Stimulated activated CD4-positive, alpha-beta T cell treated with anti-CD3 and anti-CD28 coated beads, Interleukin-4, amount 100 ng/mL, for 48 hours (primary cell): ENCODE results near the gene ST3GAL3.

ENCODE experiments used
- DNase-seq, 2 donors: peaks; one replicate each; pipeline ENCODE4 v3.0.0-alpha.2; 2020; ENCODE audit warnings: low read depth in 2 of 2

The ST3GAL3 gene, protein sequence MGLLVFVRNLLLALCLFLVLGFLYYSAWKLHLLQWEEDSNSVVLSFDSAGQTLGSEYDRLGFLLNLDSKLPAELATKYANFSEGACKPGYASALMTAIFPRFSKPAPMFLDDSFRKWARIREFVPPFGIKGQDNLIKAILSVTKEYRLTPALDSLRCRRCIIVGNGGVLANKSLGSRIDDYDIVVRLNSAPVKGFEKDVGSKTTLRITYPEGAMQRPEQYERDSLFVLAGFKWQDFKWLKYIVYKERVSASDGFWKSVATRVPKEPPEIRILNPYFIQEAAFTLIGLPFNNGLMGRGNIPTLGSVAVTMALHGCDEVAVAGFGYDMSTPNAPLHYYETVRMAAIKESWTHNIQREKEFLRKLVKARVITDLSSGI

DNA sequence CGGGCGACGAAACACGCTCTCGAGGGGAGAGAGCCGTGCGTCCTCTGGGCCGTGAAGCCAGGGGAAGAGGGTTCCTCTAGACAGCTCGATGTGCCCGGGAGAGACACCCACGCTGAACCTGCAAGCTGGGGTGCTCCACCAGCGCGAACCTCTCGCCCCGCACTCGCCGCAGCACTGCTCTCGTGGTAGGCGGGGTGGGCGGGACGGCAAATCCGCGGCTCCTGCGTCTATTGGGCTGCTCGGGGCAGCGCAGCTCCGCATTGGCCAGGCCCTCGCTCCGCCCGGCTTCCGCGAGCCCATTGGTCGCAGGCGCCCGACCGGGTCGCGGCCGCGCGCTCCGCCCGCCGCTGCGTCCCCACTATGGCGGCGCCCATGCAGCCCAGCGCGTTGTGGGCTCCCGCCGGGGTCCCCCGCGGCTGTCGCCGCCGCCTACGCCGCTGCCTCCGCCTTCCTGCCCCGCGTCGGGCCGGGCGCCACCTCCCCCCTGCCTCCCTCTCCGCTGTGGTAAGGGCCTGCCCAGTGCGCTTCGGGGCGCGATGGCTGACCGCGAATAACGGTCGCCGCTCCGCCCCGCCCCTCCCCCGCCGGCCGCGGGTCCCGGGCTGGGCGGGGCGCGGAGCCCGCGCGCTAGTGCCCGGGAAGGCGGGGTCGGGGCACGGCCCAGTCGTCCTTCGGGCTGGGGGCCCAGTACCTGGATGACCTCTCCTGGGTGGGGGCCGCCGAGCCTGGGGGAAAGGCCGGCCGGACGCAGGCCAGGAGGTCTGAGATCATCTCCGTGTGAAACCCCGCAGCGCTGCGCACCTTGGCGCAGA, at the start of gene ST3GAL3:
Gene ST3GAL3, plus strand, starts transcription at position 347 of the 812 bp plus-strand sequence. CDS start 28,727 bp downstream, outside the sequence.
- peak; percentile 90 to 93 for DNase-seq

DNA sequence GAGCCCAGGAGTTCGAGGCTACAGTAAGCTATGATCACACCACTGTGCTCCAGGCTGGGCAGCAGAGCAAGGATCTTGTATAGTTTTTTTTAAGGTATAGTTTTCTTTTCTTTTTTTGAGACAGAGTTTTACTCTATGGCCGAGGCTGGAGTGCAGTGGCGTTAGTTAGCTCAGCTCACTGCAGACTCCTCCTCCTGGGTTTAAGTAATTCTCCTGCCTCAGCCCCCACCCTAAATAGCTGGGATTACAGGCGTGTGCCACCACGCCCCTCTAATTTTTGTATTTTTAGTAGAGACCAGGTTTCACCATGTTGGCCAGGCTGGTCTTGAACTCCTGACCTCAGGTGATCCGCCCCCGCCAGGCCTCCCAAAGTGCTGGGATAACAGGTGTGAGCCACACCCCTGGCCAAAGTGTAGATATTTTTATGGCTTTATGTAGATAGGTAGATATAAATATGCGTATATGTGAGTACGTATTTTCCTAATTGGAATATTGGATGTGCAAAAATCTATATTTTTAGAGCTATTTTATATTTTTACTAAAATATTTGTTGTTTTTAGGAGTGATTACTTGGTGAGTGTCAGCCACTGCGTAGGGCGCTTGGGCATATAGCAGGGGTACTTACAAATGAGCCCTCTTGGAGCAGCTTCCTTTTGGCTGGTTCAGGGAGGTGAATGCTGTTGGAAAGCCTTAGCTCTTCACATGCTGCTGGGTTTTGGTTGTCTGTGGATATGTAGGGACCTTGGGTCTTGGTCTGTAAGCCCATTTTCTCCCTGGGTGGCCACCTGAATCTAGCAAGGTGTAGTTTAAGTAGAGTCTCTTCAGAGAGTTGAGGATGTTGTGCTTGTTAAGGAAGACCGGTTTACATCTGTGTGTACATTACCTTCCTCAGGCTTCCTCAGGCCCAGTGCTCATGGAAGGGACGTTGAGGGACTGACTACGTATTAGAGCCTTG, 47.8 kb upstream of the ST3GAL3 start:
- no peak for DNase-seq

DNA sequence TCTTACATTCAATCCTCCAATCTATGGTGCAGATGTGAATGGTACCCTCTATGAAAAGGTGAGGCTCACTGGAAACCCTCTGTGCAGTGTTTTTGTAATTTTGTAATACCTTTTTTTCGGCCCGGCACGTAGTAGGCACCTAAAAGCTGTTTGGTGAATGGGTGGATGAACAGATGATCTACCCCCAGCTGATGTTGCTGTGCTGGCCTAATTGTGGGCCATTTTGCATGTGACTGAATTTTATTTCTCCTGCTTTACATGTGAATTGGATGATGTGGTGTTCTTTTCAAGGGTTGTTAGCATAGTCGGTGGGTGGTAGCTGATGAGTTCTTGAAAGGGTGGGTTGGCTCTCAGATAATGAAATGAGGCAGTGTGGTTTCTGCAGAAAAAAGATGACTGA, 47.0 kb upstream of the ST3GAL3 start:
- no peak for DNase-seq

DNA sequence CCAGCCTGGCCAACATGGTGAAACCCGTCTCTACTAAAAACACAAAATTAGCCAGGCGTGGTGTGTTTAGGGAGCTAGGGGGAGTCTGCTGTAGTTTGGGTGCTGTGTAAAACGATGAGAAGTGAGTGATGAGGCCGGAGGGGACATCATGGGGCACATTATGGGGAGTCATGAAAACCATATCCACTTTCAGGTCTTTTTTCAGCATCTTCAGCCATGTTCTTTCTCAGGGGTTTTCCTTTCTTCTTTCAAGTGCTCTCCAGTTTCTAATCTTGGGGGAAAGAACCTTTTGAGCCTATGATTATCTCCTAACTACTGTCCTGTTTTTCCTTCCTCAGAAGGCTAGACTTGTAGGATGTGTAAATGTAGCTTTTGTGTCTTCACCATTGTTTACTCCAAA, 43.0 kb upstream of the ST3GAL3 start:
- no peak for DNase-seq

DNA sequence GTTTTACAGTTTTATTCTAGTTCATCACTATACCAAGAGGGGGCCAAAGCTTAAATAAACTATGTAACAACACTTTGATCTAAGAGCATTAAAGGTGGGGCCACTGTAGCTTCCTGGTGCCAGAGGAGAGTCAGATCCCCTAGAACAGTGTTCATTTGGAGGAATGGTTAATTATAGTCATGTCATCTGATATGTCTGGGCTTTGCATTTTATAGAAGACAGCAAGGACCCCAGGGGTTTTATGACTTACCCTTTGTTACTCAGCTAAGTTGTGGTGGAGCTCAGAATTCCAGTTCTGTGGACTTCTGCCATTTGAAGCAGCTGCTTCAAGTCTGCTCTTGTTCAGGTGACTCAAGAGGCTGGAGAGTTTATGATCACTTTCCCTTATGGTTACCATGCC, 40.7 kb upstream of the ST3GAL3 start:
- no peak for DNase-seq

DNA sequence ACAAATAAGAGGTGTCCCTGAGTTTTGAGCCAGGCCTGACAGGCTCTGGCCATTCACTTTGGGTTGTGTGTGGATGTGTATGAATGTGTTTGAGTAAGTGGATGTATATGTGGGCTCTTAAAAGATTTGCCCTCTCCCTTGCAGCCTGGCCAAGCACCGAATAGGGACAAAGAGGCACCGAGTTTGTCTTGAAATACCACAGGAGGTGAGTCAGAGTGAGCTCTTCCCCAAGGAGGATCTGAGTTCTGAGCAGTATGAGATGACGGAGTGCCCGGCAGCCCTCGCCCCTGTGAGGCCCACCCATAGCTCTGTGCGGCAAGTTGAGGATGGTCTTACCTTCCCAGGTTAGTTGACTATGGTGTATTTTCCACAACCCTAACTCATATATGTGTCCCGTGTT, 38.4 kb upstream of the ST3GAL3 start:
- no peak for DNase-seq

DNA sequence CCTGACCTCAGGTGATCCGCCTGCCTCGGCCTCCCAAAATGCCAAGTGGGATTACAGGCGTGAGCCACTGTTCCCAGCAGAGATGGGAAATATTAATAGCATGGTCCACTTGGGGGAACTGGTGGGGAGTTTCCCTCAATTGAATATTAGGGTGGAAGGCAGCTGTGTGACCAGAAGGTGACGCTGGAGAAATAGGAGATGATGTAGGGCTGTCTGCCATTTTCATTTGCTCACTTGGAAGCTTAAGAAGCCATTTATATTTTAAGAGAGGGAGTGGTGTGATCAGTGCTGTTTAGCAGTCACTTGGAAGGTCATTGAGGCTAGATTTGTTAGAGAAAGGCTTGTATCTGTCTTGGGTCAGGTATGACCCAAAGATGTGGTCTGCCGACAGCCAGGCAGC, 37.5 kb upstream of the ST3GAL3 start:
- DNase-seq = no peak

DNA sequence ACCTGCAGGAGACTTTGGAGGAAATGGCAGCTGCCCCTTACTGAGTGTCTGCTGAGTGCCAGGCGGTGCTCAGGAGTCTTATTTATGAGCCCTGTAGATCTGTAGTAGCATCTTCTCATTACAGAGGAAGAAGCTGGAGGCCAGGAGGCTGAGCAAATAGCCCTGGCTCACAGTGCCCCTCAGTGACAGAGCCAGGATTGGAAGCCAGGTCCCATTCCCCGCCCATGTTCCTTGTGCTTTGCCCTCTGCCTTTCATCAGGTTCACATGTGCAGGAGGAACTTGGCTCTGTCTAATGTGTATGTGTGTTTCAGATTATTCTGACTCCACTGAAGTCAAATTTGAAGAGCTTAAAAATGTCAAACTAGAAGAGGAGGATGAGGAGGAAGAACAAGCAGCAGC, 36.1 kb upstream of the ST3GAL3 start:
- no peak for DNase-seq

DNA sequence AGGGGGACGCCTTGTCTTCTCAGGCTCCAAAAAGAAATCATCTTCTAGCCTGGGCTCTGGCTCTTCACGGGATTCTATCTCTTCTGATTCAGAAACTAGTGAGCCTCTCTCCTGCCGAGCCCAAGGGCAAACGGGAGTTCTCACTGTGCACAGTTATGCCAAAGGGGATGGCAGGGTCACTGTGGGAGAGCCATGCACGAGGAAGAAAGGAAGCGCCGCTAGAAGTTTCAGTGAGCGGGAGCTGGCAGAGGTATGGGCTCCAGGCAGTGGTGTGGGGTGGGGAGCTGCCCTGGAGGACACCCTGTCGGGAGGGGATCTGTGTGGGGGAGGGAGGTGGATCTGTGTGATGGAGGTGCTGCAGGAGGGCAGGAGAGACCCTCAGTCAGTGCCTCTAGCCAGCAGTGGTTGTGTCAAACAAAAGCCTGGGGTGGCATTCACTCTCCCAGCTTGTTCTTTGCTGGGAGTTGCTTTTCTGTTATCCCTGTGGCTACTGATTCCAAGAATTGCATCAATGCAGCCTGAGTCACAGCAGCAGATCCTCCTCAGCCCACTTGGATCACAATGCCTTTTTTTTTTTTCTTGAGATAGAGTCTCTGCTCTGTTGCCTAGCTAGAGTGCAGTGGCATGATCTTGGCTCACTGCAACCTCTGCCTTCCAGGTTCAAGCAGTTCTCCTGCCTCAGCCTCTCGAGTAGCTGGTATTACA, 35.6 kb upstream of the ST3GAL3 start:
- no peak for DNase-seq

DNA sequence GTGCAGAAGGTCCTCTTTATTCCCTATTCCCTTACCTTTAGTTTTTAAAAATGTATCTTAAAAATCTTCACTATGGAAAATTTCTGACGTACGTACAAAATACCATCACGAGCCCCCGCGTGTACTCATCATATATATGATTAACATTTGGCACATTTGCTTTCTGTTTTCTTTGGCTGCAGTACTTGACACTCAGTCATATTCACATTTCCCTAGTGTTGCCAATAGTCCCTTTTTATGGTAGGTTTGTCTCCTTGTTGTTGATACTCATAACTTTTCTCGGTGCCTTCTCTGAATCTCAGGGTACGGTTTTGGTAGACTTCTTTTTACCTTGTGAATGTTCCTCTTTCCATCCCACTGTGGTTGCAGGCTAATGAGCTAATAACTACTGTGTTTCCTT, 34.1 kb upstream of the ST3GAL3 start:
- DNase-seq = no peak

DNA sequence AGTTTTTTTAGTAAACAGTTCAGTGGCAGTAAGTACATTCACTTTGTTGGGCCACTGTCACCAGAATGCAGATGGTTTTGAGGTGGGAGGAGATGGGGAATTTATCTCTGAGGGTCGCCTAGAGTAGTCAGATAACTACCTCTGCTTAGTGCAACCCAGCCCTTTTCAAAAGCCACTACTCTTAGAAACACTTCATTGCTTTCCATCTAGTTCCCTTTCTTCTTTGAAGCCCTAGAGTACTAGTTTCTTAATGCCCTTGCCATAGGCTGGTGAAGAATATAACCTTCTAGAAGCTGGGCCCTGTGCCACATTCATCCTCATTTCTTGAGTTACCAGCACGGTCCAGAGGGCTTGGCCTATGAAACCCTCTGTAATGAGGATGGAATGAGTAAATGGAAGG, 28.4 kb upstream of the ST3GAL3 start:
- no peak for DNase-seq

DNA sequence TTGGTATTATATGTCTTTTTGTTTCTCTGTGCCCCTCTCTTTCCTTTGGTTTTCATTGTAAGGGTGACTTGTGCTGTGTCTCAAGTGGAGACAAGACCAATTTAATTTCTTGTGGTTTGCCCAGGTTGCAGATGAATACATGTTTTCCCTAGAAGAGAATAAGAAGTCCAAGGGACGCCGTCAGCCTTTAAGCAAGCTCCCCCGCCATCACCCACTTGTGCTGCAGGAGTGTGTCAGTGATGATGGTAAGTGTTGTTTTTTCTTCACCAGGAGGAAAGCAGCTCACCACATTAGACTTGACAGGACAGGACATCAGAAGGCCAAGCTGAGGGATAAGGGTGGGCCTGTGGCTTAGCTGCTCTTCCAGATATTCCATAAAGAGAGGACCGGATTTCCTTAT, 23.8 kb upstream of the ST3GAL3 start:
- no peak for DNase-seq

DNA sequence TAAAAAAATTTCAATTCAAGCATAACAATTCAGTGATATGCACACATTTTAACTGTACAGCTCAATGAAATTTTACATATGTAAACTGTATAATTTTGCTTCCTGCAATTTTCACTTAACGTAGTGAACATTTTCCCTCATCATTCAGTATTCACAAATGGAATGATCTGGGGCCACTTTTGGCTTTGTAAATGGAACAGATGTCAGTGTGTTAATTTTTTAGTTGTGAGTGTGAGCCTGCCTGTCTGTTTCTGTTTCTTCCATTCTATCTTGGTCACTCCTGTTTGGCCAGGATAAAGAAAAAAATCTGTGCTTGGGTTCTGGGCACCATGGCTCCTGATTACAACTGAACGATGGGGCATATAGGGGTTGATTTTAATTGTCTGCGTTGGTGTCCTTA, 20.5 kb upstream of the ST3GAL3 start:
- DNase-seq = no peak

DNA sequence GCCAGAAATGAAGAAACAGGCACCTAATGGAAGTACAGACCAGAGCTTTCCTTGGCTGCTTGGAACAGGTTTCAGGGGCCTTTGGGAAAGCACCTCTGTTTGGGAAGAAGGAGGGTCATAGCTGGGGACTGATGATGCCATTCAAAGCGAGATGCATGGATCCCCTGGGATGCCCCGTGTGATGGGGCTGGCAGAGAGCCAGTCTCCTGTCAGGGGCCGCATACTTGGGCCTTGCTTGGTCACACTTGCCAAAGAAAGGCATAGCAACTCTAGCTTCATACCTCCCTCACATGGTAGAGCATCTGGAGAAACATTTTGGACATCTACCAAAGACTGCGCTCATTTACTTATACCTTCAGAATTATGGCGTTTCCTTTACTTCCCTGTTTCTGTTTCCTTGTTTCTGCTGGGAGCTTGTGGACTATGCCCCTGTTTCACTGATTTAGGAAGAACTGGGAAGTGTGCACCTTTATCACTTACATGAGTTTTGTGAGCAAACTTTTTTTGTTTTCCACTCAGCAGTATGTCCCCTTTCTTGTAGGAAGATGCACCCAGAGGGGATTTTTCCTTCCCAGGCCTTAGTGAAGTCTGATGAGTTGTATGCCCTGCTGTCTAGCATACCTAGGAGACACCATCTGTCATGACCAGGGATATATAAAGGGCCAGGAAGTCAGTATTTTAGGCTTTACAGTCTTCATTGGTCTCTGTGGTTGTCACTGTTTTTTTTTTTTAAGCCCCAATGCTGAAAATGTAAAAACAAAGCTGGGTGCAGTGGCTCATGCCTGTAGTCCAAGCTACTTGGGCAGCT, 19.8 kb upstream of the ST3GAL3 start:
- no peak for DNase-seq

DNA sequence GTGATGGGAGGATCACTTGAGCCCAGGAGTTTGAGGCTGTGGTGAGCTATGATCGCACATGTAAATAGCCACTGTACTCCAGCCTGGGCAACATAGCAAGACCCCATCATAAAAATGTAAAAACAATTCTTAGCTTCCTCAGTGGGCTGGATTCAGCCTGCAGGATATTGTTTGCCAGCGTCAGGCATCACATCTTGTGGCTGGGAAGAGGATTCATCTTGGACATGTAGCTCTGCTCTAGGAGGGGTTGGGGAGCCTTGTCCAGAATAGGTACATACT, 19.3 kb upstream of the ST3GAL3 start:
- DNase-seq = no peak

DNA sequence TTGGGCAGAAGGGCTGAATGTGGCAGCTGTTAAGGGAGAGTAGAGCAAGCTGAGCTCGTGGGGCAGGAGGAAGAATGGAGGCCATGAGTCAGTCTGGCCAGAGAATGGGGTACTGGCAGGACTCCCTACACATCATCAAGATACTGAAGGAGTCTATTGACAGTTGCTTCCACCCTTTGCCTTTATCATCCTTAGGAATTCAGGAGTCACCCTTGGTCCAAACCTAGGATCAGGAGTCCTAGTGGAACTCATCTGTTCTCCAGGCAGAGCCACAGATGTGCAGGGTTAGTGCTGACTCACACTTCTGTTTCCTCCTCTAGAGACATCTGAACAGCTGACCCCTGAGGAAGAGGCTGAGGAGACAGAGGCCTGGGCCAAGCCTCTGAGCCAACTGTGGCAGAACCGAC, 18.7 kb upstream of the ST3GAL3 start:
- no peak for DNase-seq

DNA sequence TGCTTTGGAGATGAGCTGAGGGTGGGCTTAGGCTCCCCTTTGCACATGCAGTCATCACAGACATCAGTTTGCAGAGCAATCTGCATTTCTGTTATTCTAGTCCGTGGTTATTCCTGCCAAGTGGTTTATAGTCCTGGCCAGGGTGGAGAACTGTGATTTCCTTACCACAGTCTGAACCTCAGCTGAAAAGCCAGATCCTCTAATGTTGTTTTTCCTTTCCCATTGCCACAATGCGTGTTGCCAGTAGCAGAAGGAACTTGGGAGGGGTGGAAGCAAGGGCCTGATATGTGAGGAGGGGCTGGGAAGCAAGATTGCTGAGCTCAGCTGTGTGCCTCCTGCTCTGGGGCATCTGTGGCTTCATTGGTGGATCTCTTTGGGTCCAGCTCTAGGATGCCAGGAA, 18.0 kb upstream of the ST3GAL3 start:
- DNase-seq = no peak

DNA sequence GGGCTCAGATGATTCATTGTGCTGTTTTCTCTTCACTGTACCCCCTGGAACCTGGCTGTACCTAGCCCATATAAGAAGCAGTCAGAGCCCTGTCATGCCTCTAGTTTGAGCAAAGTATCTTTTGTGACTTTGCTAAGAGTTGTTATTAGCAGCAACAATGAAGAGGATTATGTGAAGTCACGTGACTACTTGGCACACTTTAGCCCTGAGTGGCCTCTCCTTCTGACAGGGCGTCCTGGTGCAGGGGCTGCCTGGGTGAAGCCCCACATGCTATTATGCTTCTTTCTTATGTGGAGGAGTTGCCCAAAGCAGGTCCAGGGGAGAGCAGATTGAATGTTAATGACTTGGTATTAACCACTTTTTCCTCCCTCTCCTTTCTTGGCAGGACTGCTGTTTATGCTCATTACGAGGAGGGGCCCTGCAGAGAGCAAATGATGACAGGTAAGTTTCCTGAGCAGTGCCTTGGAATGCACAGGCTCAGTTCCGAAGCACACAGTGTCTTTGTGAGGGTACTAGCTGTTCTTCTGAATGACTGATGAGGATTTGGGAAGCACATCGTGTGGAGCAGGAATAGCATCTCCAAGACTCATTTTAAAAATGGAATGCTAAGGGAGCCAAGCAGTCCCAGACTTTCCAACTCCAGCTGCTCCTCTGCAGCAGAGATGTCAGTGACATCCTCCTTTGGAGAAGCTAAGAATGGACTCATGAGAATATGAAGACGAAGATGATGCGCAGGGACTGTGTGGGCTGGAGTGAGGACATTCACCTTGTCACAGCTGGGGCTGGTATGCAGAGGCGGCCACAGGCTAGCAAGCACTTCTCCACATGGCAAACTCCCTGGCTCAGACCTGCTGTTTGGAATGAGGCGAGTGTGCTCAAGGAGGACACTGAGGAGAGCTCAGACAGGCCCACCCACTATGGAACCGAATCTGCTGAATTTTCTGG, 15.2 kb upstream of the ST3GAL3 start:
- DNase-seq = no peak

DNA sequence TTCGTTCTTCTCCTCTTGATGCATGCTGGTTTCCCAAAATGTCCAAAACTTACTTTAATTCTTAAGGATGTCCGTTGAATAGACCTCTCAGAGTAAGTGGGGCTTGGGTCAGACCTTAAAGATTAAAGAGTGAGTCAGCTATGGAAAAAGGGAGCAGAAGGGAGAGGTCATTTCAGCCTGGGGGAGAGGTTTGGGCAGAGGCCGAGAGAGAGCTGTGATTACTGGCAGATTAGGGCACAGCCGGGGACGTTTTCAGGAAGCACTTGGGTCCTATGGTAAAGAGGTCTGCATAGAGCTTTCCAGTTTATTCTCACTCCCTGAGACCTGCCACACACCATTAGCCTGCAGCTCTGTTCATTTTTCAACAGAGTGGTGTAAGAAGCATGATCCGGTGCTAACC, 14.0 kb upstream of the ST3GAL3 start:
- no peak for DNase-seq

DNA sequence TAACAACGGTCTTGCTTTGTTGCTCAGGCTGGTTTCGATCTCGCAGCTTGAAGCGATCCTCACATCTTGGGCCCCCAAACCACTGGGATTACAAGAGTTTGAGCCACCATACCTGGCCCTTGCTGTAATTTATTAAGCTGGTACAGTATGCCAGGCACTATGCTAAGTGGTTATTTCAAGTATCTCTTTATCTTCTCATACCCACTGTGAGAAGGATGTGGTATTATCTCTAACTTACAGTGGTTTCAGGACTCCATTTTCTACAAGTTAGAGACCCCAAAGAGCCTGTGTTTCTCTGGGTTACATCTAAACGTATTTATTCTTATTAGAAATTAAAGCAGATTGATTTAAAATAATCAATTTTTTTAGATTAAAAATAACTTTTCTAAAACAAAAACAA, 8.1 kb upstream of the ST3GAL3 start:
- DNase-seq = no peak
